ENCODE data around the gene MDK. TPM values are rescaled to one million over a fixed set of nuclear protein-coding genes. Genes with fewer than 3 reads are reported as not detected.

Gene MDK
- total RNA-seq, 1 experiment from 2014 or later, result 699 TPM

DNA sequence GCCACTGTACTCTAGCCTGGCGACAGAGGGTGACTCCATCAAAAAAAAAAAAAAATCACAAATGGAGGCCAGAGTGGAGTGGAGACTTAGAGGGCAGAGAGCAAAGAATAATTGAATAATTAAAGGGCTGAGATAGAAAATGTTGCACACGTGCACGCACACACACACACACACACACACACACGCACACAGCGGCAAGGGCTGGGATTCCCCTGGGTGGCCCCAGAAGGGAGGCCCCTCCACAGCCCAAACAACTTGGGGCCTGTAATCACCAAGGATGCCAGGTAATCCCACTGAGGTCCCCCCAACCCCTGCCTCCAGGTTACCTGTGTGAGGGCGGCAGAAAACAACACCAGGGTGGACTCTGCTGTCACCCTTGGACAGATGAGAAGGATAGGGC, 46.2 kb upstream of the MDK start:
- Mint-ChIP-seq H3K4me3 (ENCODE audit: unreplicated experiment) (no peak overlapping the region), H3K27me3 (ENCODE audit: insufficient read depth, unreplicated experiment) (peaks cover 11% of the 10 kb centered on the region), H3K4me1 (ENCODE audit: low read depth, unreplicated experiment) (no peaks in the 10 kb centered on the region), H3K36me3 (ENCODE audit: insufficient read depth, unreplicated experiment) (no peaks in the 10 kb centered on the region), H3K27ac (ENCODE audit: unreplicated experiment) (no peak overlapping the region), H3K9me3 (ENCODE audit: unreplicated experiment) (no peaks in the 10 kb centered on the region)
- Histone ChIP-seq H3K4me1 (peaks cover 10% of the 10 kb centered on the region), H3K4me3 (ENCODE audit: low read depth, low read length) (no peak overlapping the region), H3K36me3 (ENCODE audit: control insufficient read depth, insufficient read depth, low read length) (no peaks in the 10 kb centered on the region), H3K27me3 (replicated peaks; ENCODE audit: control insufficient read depth, insufficient read depth, low read length) (peaks cover 4% of the 10 kb centered on the region), H3K9me3 (no peaks in the 10 kb centered on the region)
- ChIA-PET POLR2A (no interaction called here), CTCF (interaction anchor here (0.6 kb wide), 1 partner anchor 126 kb away, joined by 4 read pairs; no protein-coding TSS in a partner anchor)
- TF ChIP-seq, protein P1, sequence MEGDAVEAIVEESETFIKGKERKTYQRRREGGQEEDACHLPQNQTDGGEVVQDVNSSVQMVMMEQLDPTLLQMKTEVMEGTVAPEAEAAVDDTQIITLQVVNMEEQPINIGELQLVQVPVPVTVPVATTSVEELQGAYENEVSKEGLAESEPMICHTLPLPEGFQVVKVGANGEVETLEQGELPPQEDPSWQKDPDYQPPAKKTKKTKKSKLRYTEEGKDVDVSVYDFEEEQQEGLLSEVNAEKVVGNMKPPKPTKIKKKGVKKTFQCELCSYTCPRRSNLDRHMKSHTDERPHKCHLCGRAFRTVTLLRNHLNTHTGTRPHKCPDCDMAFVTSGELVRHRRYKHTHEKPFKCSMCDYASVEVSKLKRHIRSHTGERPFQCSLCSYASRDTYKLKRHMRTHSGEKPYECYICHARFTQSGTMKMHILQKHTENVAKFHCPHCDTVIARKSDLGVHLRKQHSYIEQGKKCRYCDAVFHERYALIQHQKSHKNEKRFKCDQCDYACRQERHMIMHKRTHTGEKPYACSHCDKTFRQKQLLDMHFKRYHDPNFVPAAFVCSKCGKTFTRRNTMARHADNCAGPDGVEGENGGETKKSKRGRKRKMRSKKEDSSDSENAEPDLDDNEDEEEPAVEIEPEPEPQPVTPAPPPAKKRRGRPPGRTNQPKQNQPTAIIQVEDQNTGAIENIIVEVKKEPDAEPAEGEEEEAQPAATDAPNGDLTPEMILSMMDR (IDR thresholded peaks at IDR 0.05; ENCODE audit: insufficient read depth in 1 of 2, low read depth in 1 of 2, low read length in 1 of 2, severe bottlenecking in 1 of 2, unreplicated experiment in 1 of 2), result no peak
- intact Hi-C loops (cut with micrococcal nuclease; ENCODE audit: unreplicated experiment), result no loop called here
- no peak for DNase-seq
- BruUV-seq (replicated peaks), result no TSS peak

DNA sequence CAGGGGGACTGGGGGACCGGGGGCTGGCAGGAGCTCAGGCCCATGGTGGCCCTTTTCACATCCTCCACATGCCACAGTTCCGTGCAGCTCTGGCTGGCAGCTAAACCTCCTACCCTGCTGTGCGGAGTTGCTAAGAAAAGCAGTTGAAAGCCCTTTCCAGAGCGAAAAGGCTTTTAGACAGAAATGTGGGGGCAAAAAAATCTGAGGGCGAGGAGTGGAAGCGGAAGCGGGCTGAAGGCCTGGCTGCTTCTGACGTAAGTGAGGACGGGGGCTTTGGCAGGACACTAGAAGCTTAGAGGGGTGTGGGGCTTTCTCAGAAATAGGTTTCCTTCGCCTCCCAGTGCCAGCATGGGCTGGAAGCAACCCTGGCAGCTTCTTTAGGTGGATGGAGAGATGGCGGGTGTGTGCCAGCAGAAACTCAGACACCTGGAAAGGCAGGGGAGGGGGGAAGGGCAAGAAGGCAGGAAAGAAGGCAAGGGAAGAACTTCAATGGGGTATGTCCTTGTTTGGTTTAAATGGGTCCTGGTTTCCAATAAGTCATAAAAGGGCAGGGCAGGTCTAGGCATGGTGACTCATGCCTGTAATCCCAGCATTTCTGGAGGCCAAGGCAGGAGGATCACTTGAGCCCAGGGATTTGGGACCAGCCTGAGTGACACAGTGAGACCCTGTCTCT, 45.4 kb upstream of the MDK start:
- ChIA-PET POLR2A (no interaction called here), CTCF (interaction anchor here (0.6 to 0.7 kb wide), 2 partner anchors 90 to 125 kb away, joined by 3 to 4 read pairs; no protein-coding TSS in a partner anchor)
- H3K4me3 Mint-ChIP-seq (ENCODE audit: unreplicated experiment), result no peak overlapping the region
- Histone ChIP-seq H3K4me3 (ENCODE audit: low read depth, low read length) (no peak overlapping the region), H3K27me3 (replicated peaks; ENCODE audit: control insufficient read depth, insufficient read depth, low read length) (peaks cover 4% of the 10 kb centered on the region), H3K36me3 (ENCODE audit: control insufficient read depth, insufficient read depth, low read length) (no peaks in the 10 kb centered on the region), H3K4me1 (peaks cover 10% of the 10 kb centered on the region), H3K9me3 (no peaks in the 10 kb centered on the region)
- intact Hi-C loops (cut with micrococcal nuclease; ENCODE audit: unreplicated experiment), result no loop called here
- no TSS peak for BruUV-seq (replicated peaks)
- H3K36me3 Mint-ChIP-seq (ENCODE audit: insufficient read depth, unreplicated experiment), result no peaks in the 10 kb centered on the region
- TF ChIP-seq, protein P1 (IDR thresholded peaks at IDR 0.05; ENCODE audit: insufficient read depth in 1 of 2, low read depth in 1 of 2, low read length in 1 of 2, severe bottlenecking in 1 of 2, unreplicated experiment in 1 of 2), result no peak
- no peak for DNase-seq
- no peaks in the 10 kb centered on the region for H3K4me1 Mint-ChIP-seq (ENCODE audit: low read depth, unreplicated experiment)
- H3K9me3 Mint-ChIP-seq (ENCODE audit: unreplicated experiment), result no peaks in the 10 kb centered on the region
- peaks cover 6% of the 10 kb centered on the region for H3K27me3 Mint-ChIP-seq (ENCODE audit: insufficient read depth, unreplicated experiment)
- no peak overlapping the region for H3K27ac Mint-ChIP-seq (ENCODE audit: unreplicated experiment)

DNA sequence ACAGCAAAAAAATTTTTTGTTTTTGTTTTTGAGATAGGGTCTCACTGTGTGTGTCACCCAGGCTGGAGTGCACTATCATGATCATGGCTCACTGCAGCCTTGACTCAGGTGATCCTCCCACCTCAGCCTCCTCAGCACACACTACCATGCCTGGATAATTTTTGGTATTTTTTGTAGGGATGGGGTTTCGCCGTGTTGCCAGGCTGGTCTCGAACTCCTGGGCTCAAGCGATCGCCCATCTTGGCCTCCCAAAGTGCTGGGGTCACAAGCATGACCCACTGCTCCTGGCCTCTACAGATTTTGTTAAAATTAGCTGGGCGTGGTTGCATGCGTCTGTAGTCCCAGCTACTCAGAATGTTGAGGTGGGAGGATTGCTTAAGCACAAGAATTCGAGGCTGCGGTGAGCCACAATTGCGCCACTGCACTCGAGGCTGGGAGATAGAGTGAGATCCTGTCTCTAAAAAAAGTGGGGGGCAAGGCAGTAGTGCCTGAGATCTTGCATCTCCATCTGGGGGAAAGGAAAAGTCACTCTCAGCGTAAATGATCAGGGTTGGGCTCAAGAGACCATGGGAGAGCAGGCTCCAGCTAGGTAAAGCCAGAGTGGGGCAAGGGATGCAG, 44.8 kb upstream of the MDK start:
- no peaks in the 10 kb centered on the region for H3K9me3 ChIP-seq
- H3K4me1 ChIP-seq, result peaks cover 10% of the 10 kb centered on the region
- H3K4me1 Mint-ChIP-seq (ENCODE audit: low read depth, unreplicated experiment), result no peaks in the 10 kb centered on the region
- no peaks in the 10 kb centered on the region for H3K36me3 ChIP-seq (ENCODE audit: control insufficient read depth, insufficient read depth, low read length)
- H3K4me3 Mint-ChIP-seq (ENCODE audit: unreplicated experiment), result no peak overlapping the region
- POLR2A ChIA-PET, result no interaction called here
- H3K4me3 ChIP-seq (ENCODE audit: low read depth, low read length), result no peak overlapping the region
- H3K27me3 Mint-ChIP-seq (ENCODE audit: insufficient read depth, unreplicated experiment), result peaks cover 2% of the 10 kb centered on the region
- CTCF ChIA-PET, result interaction anchor here (0.7 kb wide), 1 partner anchor 135 kb away, joined by 3 read pairs; no protein-coding TSS in a partner anchor
- TF ChIP-seq, protein P1 (IDR thresholded peaks at IDR 0.05; ENCODE audit: insufficient read depth in 1 of 2, low read depth in 1 of 2, low read length in 1 of 2, severe bottlenecking in 1 of 2, unreplicated experiment in 1 of 2), result no peak
- no peaks in the 10 kb centered on the region for H3K36me3 Mint-ChIP-seq (ENCODE audit: insufficient read depth, unreplicated experiment)
- H3K9me3 Mint-ChIP-seq (ENCODE audit: unreplicated experiment), result no peaks in the 10 kb centered on the region
- no TSS peak for BruUV-seq (replicated peaks)
- H3K27me3 ChIP-seq (replicated peaks; ENCODE audit: control insufficient read depth, insufficient read depth, low read length), result peaks cover 4% of the 10 kb centered on the region
- H3K27ac Mint-ChIP-seq (ENCODE audit: unreplicated experiment), result no peak overlapping the region
- intact Hi-C loops (cut with micrococcal nuclease; ENCODE audit: unreplicated experiment), result no loop called here
- no peak for DNase-seq

Measured in Caco-2 (cell line).